ENCODE results near the gene OPN4. TPM values are rescaled to one million over a fixed set of nuclear protein-coding genes. Genes with fewer than 3 reads are reported as not detected.

OPN4 gene
- total and polyA plus RNA-seq, 2 of the 8 experiments (the other 6 are each of a cell fraction or from before 2014, with no cell fraction given) = not detected

- no peak for TF ChIP-seq GTF2F1 (IDR thresholded peaks at IDR 0.05; ENCODE audit: borderline replicate concordance, low read depth, low read length)
- no peak for TF ChIP-seq ASH2L (IDR thresholded peaks at IDR 0.05; ENCODE audit: low read length)
- no peak for TF ChIP-seq EGR1 (IDR thresholded peaks at IDR 0.05; ENCODE audit: borderline replicate concordance, low read depth, low read length)
- TF ChIP-seq EZH2 (IDR thresholded peaks at IDR 0.05; ENCODE audit: low read depth, low read length, severe bottlenecking) = no peak
These were observed 37.7 kb downstream of the OPN4 start (continued) for GRCh38 chr10:86692023-86692514.

Data from H1 (cell line).